ENCODE data around the gene CMA1.

Gene CMA1

GRCh38 chr14:24465805-24466204 is 42.3 kb downstream of the CMA1 start:
- no peak for DNase-seq (ENCODE audit: low spot score)

- DNase-seq (ENCODE audit: low spot score): no peak
These were observed 42.7 kb downstream of the CMA1 start for GRCh38 chr14:24465368-24465767.

DNA sequence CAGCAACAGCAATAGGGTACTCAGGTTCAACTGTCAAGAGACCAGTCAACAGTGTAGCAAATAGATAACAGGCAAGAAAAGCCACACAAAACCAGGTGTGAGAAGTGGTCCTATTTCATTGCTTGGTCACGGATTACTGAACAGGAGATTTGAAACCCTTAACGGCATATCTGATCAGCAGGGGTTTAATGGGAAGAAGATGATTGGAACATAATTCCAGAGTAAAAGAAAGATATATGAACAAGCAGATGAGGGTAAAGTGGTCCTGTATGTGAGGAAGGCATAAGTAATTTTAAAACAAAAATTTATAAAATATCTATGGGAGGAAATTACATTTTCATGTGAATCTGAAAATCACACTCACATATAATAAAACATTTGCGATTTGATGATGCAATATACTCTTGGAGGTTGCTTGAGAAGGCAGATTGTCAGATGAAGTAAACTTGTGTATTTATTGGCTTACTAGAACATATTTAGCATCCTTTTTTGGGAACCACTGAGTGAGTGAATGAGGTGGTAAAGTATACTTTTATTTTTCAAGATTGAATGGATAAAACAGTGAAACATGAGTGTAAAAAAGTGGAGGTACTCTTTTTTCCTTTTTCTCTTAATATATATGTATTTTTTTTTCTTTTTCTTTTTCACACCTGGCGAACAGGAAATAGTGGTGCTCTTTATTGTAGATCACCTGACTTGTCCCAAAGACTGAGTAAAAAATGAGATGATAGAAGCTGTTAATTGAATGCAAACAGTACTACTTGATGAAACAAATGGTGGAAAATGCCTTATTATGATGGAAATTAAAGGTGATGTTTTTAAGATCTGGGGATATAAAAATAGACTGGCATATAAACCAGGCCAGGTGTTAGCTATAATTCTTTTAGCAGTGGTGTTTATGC is 43.9 kb downstream of the CMA1 start:
- no peak for DNase-seq (ENCODE audit: low spot score)

GRCh38 chr14:24463017-24463883 is 44.8 kb downstream of the CMA1 start:
- no peak for DNase-seq (ENCODE audit: low spot score)

GRCh38 chr14:24461336-24461735 is 46.7 kb downstream of the CMA1 start:
- no peak for DNase-seq (ENCODE audit: low spot score)

- no peak for DNase-seq (ENCODE audit: low spot score)
These were observed 48.7 kb downstream of the CMA1 start for GRCh38 chr14:24459331-24459730.

- DNase-seq (ENCODE audit: low spot score): no peak
These were observed 49.3 kb downstream of the CMA1 start for GRCh38 chr14:24458736-24459135.

- DNase-seq (ENCODE audit: low spot score): no peak
These were observed 51.1 kb downstream of the CMA1 start for GRCh38 chr14:24456980-24457379.
